T47D (cell line): Measurements from ENCODE around the gene CACTIN.
"Not testable (repeated sequence)": the region's sequence is repeated elsewhere in the genome, so short reads cannot be mapped to it uniquely, and the experiment has no call there.

Experiments
- DNase-seq, 2 experiments: peaks; one replicate each; pipeline versions ENCODE4 v3.0.0 to v3.0.0-alpha.2; 2011 to 2012; ENCODE audit warnings: low read depth in 1 of 2, low spot score in 1 of 2
- JUND ChIP-seq: IDR thresholded peaks from 2 replicates; pipeline ENCODE4 v1.6.1; 2012; ENCODE audit warnings: low read depth
- in situ Hi-C: cut with HindIII; loops from 2 replicates; pipeline ENCODE4 v1.10.0; 2016; ENCODE audit warnings: low sequenced_read_pairs, low pct_unique_long_range_greater_than_20kb

The CACTIN gene

GRCh38 chr19:3638208-3639193 is 11.9 kb upstream of the CACTIN start:
- in situ Hi-C loops: no loop called here
- no peak for TF ChIP-seq JUND
- DNase-seq: no peak

- in situ Hi-C loops: no loop called here
- no peak for DNase-seq
- no peak for TF ChIP-seq JUND
Observed at GRCh38 chr19:3637621-3638020, 11.0 kb upstream of the CACTIN start.

- TF ChIP-seq JUND: no peak
- DNase-seq: no peak
Observed at GRCh38 chr19:3636962-3637361, 10.4 kb upstream of the CACTIN start.

GRCh38 chr19:3636506-3636905 is 9.9 kb upstream of the CACTIN start:
- in situ Hi-C loops: no loop called here
- no peak for DNase-seq
- TF ChIP-seq JUND: no peak

More at GRCh38 chr19:3636962-3637361, 10.4 kb upstream of the CACTIN start:
- in situ Hi-C loops: no loop called here

GRCh38 chr19:3634496-3635045 is 8.0 kb upstream of the CACTIN start:
- no peak for DNase-seq
- in situ Hi-C loops: no loop called here
- no peak for TF ChIP-seq JUND

GRCh38 chr19:3633559-3633988 is 7.0 kb upstream of the CACTIN start:
- no peak for DNase-seq
- in situ Hi-C loops: no loop called here

GRCh38 chr19:3632739-3633558 is 6.4 kb upstream of the CACTIN start:
- no peak for TF ChIP-seq JUND
- in situ Hi-C loops: no loop called here
- no peak for DNase-seq

More at GRCh38 chr19:3633559-3633988, 7.0 kb upstream of the CACTIN start:
- TF ChIP-seq JUND: no peak

- no peak for TF ChIP-seq JUND
- in situ Hi-C loops: no loop called here
- DNase-seq: no peak
Observed at GRCh38 chr19:3632098-3632497, 5.5 kb upstream of the CACTIN start.

- in situ Hi-C loops: no loop called here
- TF ChIP-seq JUND: no peak
- DNase-seq: no peak
Observed at GRCh38 chr19:3631053-3631861, 4.7 kb upstream of the CACTIN start.

GRCh38 chr19:3628766-3629165 is 2.2 kb upstream of the CACTIN start:
- DNase-seq, in situ Hi-C loops: not testable (repeated sequence)

- in situ Hi-C loops: no loop called here
- no peak for TF ChIP-seq JUND
- no peak for DNase-seq
Observed at GRCh38 chr19:3627351-3627723, 747 bp upstream of the CACTIN start.

- in situ Hi-C loops: no loop called here
- DNase-seq: no peak
- TF ChIP-seq JUND: no peak
Observed at GRCh38 chr19:3625996-3626472, 556 bp downstream of the CACTIN start.
